ENCODE data around the gene GRXCR2.

Gene GRXCR2

DNA sequence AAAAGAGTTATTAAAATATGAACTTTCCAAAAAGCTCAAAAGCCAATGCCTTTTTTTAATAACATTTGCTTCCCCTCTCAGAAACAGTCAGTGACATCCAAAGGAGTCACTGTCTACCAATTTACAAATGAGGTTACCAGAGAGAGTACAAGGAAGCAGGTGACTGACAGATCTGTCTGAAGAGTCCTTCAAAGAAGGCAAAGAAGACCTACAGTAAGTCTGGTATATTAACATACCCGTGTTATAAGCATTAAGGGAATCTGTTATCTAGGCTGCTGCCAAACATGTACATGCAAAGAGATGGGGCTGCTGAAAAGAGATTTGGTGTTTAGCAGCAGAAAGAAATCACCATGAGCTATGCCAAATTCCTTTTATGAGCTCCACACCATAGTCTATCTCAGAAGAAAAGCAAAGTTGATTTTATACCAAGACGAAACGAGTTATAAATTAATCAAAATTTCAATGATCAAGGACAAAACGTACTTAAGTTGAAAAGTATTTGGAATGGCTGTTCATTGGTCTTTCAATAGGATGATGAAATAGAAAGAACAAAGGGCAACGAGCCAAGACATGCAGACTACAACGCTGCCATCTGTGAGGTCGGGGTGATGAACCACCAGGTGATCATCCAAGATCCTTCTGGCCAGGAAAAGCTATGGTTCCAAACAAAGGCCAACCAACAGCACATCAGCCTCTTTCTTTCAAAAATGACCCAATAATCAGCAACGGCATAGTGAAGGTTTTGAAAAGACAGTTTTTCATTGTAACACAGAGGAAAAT lies 45.7 kb downstream of the GRXCR2 start:
- DNase-seq (ENCODE audit: extremely low read depth, low read depth) = no peak
- TF ChIP-seq, protein P1, sequence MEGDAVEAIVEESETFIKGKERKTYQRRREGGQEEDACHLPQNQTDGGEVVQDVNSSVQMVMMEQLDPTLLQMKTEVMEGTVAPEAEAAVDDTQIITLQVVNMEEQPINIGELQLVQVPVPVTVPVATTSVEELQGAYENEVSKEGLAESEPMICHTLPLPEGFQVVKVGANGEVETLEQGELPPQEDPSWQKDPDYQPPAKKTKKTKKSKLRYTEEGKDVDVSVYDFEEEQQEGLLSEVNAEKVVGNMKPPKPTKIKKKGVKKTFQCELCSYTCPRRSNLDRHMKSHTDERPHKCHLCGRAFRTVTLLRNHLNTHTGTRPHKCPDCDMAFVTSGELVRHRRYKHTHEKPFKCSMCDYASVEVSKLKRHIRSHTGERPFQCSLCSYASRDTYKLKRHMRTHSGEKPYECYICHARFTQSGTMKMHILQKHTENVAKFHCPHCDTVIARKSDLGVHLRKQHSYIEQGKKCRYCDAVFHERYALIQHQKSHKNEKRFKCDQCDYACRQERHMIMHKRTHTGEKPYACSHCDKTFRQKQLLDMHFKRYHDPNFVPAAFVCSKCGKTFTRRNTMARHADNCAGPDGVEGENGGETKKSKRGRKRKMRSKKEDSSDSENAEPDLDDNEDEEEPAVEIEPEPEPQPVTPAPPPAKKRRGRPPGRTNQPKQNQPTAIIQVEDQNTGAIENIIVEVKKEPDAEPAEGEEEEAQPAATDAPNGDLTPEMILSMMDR (IDR thresholded peaks at IDR 0.05; ENCODE audit: low read depth, low read length) = no peak

DNA sequence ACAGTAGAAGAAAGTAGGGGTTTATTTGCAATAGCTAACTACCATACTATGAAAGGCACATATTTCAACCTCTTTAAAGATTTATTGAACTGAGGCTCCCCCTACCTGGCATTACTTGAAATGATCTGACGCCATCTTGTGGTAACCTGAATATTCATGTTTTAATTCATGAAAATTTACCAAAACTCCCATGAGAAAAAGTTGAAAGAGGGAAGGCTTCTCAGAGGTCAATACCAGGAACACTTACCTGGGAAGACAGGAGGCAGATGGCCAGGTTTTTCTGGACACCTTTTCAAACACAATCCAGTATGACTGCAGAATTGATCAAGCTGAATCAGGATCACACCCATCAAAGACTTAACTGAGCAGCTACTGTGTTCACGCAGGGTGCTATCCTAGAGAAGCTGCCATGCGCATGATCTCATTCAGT lies 47.0 kb downstream of the GRXCR2 start:
- DNase-seq (ENCODE audit: extremely low read depth, low read depth) = peak; percentile 40
- TF ChIP-seq, protein P1 (IDR thresholded peaks at IDR 0.05; ENCODE audit: low read depth, low read length) = peak; percentile 86

DNA sequence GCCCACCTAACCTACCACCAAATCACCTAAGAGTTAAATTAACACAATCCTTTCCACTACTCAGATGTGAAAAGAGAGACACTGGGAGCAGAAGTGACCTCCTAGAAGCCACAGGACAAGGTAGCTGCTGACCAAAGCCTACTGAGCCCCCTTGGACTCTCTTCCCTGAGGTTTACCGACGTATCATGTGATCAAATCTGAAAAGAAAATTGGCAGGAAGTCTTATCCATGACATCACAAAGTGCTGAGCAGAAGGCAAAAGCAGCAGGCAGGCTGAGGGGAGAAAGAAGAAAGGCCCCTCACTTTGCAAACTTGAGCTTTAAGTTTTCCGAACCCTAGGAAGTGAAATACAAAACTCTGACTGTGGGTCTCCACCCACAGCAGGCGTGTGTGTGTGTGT lies 48.8 kb downstream of the GRXCR2 start:
- no peak for DNase-seq (ENCODE audit: extremely low read depth, low read depth)
- TF ChIP-seq, protein P1 (IDR thresholded peaks at IDR 0.05; ENCODE audit: low read depth, low read length) = no peak

DNA sequence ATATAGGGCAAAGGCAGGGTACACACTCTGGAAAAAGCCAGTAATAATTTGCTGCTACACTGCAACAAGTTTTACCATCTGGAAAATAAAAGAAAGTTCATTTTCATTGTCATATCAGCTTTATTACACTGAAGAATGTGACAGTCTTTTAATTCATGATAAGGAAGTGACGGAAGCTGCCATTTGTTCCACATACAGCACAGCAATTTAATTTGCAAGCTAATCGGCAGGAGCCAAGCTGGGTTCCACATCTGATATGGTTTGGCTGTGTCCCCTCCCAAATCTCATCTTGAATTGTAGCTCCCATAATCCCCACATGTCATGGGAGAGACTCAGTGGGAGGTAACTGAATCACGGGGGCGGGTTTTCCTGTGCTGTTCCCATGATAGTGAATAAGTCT lies 54.2 kb downstream of the GRXCR2 start:
- TF ChIP-seq, protein P1 (IDR thresholded peaks at IDR 0.05; ENCODE audit: low read depth, low read length) = no peak
- no peak for DNase-seq (ENCODE audit: extremely low read depth, low read depth)

DNA sequence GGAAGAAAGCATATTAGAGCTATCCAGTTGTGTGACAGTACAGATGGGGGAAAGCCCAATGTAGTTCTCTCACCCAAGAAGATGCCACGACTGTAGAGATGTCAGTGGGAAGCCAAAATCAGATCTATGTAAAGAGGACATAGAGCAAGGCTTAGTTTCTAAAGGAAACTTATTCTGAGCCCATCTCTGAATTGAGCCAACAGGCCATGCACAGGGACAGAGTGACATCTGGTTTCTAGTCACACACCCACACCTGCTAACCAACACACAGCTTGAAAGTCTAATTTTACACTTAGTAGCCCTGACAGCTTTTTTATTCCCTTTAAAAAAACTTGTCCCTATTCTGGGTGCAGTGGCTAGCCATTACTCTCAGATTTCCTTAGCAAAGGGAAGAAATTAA lies 59.9 kb downstream of the GRXCR2 start:
- no peak for DNase-seq (ENCODE audit: extremely low read depth, low read depth)
- TF ChIP-seq, protein P1 (IDR thresholded peaks at IDR 0.05; ENCODE audit: low read depth, low read length) = no peak

DNA sequence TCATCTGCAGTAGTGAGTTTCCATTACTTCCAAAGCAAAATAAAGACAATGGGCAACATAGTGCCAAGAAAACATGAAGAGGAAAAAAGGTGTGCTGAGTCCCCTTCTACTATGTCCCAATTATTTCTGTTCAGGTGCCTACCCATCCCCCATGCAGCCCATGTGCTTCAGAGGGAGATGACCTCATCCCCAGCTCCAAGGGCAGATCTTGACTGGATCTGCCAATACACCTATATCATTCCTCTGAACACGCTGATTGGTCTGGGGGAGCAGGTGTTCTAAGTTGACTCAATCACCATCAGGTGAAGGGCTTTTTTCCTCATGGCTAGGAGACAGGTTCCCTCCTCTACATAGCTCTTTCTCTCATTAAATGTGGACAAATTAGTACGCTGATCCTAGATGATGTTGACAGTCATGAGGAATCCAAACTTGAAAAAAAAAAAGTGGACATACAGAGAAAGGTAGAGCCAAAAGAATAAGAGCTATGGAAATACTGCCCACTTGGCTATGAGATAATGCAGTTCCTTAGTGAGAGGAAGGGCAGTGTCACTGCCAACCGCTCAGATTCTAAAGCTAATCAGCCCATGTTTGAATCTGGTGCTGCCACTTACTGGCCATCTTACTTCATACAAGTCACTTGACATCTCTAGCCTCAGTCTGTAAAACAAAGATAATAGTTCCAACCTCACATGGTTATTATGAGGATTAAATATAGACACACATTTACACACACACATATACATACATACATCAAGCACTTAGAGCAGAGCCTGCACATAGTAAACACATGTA lies 60.8 kb downstream of the GRXCR2 start:
- DNase-seq (ENCODE audit: extremely low read depth, low read depth) = peak; percentile 27

More for the DNA sequence above, 60.8 kb downstream of the GRXCR2 start:
- TF ChIP-seq, protein P1 (IDR thresholded peaks at IDR 0.05; ENCODE audit: low read depth, low read length) = peak; percentile 41
